CD4-positive, alpha-beta T cell (primary cell): ENCODE results near the gene EPHA1. TPM values are rescaled to one million over a fixed set of nuclear protein-coding genes. Genes with fewer than 3 reads are reported as not detected.

Source experiments
- ATAC-seq: fragments of 200-7000 bp; cut with Tn5 transposase; one replicate; pipeline ENCODE4 v1.10.0; 2022; ENCODE audit warnings: mild to moderate bottlenecking; ENCODE audit not compliant: poor library complexity
- CTCF ChIA-PET: fragments of 350-600 bp; sonication (Branson Sonifier 250); formaldehyde crosslinking; loops from one replicate; lab custom pipeline; 2021; ENCODE audit warnings: antibody characterized with exemption, inconsistent platforms; lab: Charles Lee
- POLR2A ChIA-PET: fragments of 350-600 bp; sonication (Branson Sonifier 250); formaldehyde crosslinking; loops from one replicate; lab custom pipeline; 2021; ENCODE audit warnings: antibody characterized with exemption, inconsistent platforms; lab: Charles Lee
- DNase-seq, 14 experiments: peaks; one replicate each; pipeline ENCODE4 v3.0.0-alpha.2; 2013 to 2020; ENCODE audit warnings: mixed read lengths in 2 of 14
- H3K27ac ChIP-seq, 2 donors: one replicate each; pipeline versions ENCODE4 v1.5.1 to v1.7.0; 2013; ENCODE audit warnings: low read length in 2 of 2, low read depth in 1 of 2, mild to moderate bottlenecking in 1 of 2
- H3K27me3 ChIP-seq, 2 experiments: 1 replicate in 1 of 2; 2 replicates in 1 of 2; pipeline versions ENCODE4 v1.6.1 to v1.7.0; 2013; ENCODE audit warnings: low read length in 2 of 2, control low read depth in 1 of 2, mild to moderate bottlenecking in 1 of 2, moderate library complexity in 1 of 2; ENCODE audit not compliant: insufficient read depth in 2 of 2, control insufficient read depth in 1 of 2
- H3K36me3 ChIP-seq: one replicate; pipeline ENCODE4 v1.6.1; 2013; ENCODE audit warnings: low read length, control low read depth; ENCODE audit not compliant: insufficient read depth
- H3K4me1 ChIP-seq: one replicate; pipeline ENCODE4 v1.6.1; 2013; ENCODE audit warnings: low read length, control low read depth; ENCODE audit not compliant: insufficient read depth
- H3K4me3 ChIP-seq: one replicate; pipeline ENCODE4 v1.5.1; 2013; ENCODE audit warnings: mild to moderate bottlenecking, low read length, moderate library complexity
- H3K9me3 ChIP-seq, 2 experiments: 1 replicate in 1 of 2; 2 replicates in 1 of 2; pipeline versions ENCODE4 v1.6.1 to v1.7.0; 2013; ENCODE audit warnings: low read length in 2 of 2, mild to moderate bottlenecking in 2 of 2, control low read depth in 1 of 2, moderate library complexity in 1 of 2; ENCODE audit not compliant: control insufficient read depth in 1 of 2, insufficient read depth in 1 of 2
- H3K27ac Mint-ChIP-seq: one replicate; pipeline ENCODE4 v1.8.0; 2020; ENCODE audit warnings: mixed read lengths
- H3K27me3 Mint-ChIP-seq: one replicate; pipeline ENCODE4 v1.8.0; 2021; ENCODE audit warnings: mixed read lengths
- H3K36me3 Mint-ChIP-seq: one replicate; pipeline ENCODE4 v1.8.0; 2021; ENCODE audit warnings: low read depth, mixed read lengths
- H3K4me1 Mint-ChIP-seq: one replicate; pipeline ENCODE4 v1.8.0; 2021; ENCODE audit warnings: low read depth, mixed read lengths
- H3K4me3 Mint-ChIP-seq: one replicate; pipeline ENCODE4 v1.8.0; 2020; ENCODE audit warnings: mild to moderate bottlenecking, mixed read lengths
- H3K9me3 Mint-ChIP-seq: one replicate; pipeline ENCODE4 v1.8.0; 2020; ENCODE audit warnings: mixed read lengths
- CTCF ChIP-seq: fragments of 200-600 bp; IDR thresholded peaks from one replicate; pipeline ENCODE4 v1.8.0; 2022; ENCODE audit warnings: antibody characterized with exemption, mild to moderate bottlenecking
- intact Hi-C, 2 experiments: fragments of 100-400 bp; cut with DNase I in 1 of 2; cut with micrococcal nuclease in 1 of 2; formaldehyde crosslinking; loops; one replicate each; pipeline versions ENCODE4 v1.15.1 to v1.9.0; 2023 to 2025; cut with DNase I, micrococcal nuclease
- total RNA-seq, 174 experiments: library from RNA in 2 of 174; stranded (reverse) in 2 of 174; gene quantifications; one replicate each; pipeline ENCODE4 v1.2.3 and lab custom pipeline; 2021 to 2026

Gene EPHA1
- total RNA-seq, 2 experiments from 2014 or later: 16.0 to 19.0 TPM

GRCh38 chr7:143451122-143451521 lies 42.5 kb upstream of the EPHA1 start:
- H3K4me3 Mint-ChIP-seq: no peak overlapping the region
- Histone ChIP-seq H3K4me3 (no peak overlapping the region), H3K9me3 (no peaks in the 10 kb centered on the region), H3K27me3 (no peaks in the 10 kb centered on the region), H3K27ac (no peak overlapping the region), H3K36me3 (no peaks in the 10 kb centered on the region), H3K4me1 (no peaks in the 10 kb centered on the region)
- peaks cover 23% of the 10 kb centered on the region for H3K4me1 Mint-ChIP-seq
- POLR2A ChIA-PET: interaction anchor here (0.6 kb wide), 1 partner anchor 1857 kb away, joined by 4 read pairs; no protein-coding TSS in a partner anchor
- intact Hi-C loops: no loop called here
- TF ChIP-seq CTCF: no peak
- CTCF ChIA-PET: no interaction called here
- no peaks in the 10 kb centered on the region for H3K9me3 Mint-ChIP-seq
- peaks cover 27% of the 10 kb centered on the region for H3K36me3 Mint-ChIP-seq
- DNase-seq: no peak
- ATAC-seq: no peak
- H3K27ac Mint-ChIP-seq: no peak overlapping the region
- H3K27me3 Mint-ChIP-seq: no peaks in the 10 kb centered on the region

- POLR2A ChIA-PET: no interaction called here
- TF ChIP-seq CTCF: no peak
- H3K36me3 ChIP-seq: no peaks in the 10 kb centered on the region
- CTCF ChIA-PET: no interaction called here
- H3K9me3 Mint-ChIP-seq: no peaks in the 10 kb centered on the region
- H3K36me3 Mint-ChIP-seq: peaks cover 25% of the 10 kb centered on the region
- H3K27ac Mint-ChIP-seq: no peak overlapping the region
- H3K9me3 ChIP-seq: no peaks in the 10 kb centered on the region
- H3K4me1 Mint-ChIP-seq: peaks cover 23% of the 10 kb centered on the region
- intact Hi-C loops: no loop called here
- H3K27me3 Mint-ChIP-seq: no peaks in the 10 kb centered on the region
- no peak overlapping the region for H3K4me3 ChIP-seq
- H3K27ac ChIP-seq: no peak overlapping the region
- DNase-seq (no peak), ATAC-seq (no peak)
- H3K27me3 ChIP-seq: no peaks in the 10 kb centered on the region
- no peaks in the 10 kb centered on the region for H3K4me1 ChIP-seq
- no peak overlapping the region for H3K4me3 Mint-ChIP-seq
These were observed 41.1 kb upstream of the EPHA1 start for GRCh38 chr7:143449793-143450192.

GRCh38 chr7:143448429-143448828 lies 39.8 kb upstream of the EPHA1 start:
- no peaks in the 10 kb centered on the region for H3K4me1 ChIP-seq
- H3K36me3 ChIP-seq: peaks cover 2% of the 10 kb centered on the region
- intact Hi-C loops: no loop called here
- POLR2A ChIA-PET: no interaction called here
- no peak for TF ChIP-seq CTCF
- CTCF ChIA-PET: no interaction called here
- H3K9me3 ChIP-seq: no peaks in the 10 kb centered on the region
- Mint-ChIP-seq H3K4me1 (peaks cover 18% of the 10 kb centered on the region), H3K9me3 (no peaks in the 10 kb centered on the region), H3K27ac (no peak overlapping the region), H3K36me3 (peaks cover 25% of the 10 kb centered on the region), H3K27me3 (no peaks in the 10 kb centered on the region), H3K4me3 (no peak overlapping the region)
- H3K27ac ChIP-seq: no peak overlapping the region
- ATAC-seq (no peak), DNase-seq (no peak)
- H3K27me3 ChIP-seq: no peaks in the 10 kb centered on the region
- H3K4me3 ChIP-seq: no peak overlapping the region
